HG03457 (cell line): ENCODE data around the gene PDZRN3.

Experiments
- ATAC-seq: cut with Tn5 transposase; IDR thresholded peaks from one replicate; pipeline ENCODE4 v1.9.1; 2021; ENCODE audit warnings: moderate number of reproducible peaks; ENCODE audit not compliant: unreplicated experiment

Gene PDZRN3

GRCh38 chr3:73498764-73499622, 125.7 kb downstream of the PDZRN3 start:
- ATAC-seq: no peak

DNA sequence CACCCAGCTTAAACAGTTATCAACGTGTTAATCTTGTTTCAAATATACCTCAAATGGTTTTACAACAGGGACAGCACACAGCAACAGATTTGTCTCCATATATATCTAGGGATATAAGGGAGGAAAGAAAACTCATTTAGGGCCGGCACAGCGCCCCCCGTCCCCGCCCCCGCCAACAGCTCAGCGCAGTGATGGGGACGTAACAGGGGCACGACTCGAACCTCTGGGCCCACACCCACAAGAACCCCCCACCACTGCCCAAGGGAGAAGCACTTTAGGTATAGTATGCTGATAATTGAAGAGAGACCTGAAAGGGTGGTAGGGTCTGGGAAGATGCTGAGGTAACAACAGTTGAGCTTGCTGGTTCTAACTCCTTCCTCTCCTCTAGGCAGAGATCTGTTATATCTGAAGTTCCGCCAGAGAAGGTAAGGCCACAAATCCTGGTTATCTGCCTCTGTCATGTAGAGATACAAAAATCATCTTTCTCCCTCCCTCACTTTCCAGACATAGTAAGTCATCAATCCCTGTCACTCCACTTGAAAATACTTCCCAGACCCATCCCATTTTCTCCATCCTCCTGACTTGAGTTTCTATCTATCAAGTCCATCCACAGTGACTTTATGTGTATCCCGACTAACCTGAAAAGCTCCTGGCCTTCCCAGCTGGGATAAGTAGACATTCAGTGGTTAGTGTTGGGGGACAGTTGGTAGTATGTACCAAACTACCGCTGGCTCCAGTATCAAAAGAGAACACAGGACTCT, 126.9 kb downstream of the PDZRN3 start:
- no peak for ATAC-seq

DNA sequence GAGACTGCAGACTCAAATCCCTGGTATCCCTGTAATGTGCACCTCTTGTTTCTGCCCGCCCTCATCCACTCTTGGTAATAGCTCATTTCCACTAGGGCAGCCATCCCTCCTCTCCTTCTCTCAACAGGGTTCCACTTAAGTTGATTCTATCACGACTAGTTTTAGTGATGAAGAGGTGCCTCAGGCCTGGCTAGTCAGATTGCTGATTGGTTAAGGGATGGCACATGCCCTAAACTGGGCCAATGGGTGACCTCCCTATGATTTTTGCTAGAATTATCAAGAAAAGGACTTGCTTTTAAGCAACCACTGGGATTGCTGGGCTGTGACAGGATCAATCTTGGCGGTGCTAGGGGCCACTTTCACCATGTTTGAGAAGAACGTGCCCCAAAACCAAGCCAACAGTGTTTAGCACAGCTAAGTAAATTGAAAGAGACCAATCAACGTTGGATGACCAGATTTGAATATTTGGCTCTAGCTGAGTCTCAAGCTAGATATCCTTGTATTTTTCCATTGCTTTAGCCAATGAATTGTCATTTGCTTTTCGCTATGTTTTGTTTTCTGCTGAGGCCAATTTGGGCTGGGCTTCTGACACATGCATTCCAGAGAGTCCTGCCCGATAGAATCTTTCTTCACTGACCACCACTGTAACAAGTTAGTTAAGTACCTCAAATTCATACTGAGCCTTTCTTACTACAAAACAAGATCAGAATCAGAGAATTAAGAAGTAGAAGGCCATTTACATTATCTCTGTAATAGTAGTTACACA, 131.0 kb downstream of the PDZRN3 start:
- no peak for ATAC-seq

GRCh38 chr3:73492186-73492585, 132.6 kb downstream of the PDZRN3 start:
- no peak for ATAC-seq

GRCh38 chr3:73491287-73491662, 133.5 kb downstream of the PDZRN3 start:
- ATAC-seq: no peak

- no peak for ATAC-seq
These were observed 134.1 kb downstream of the PDZRN3 start for GRCh38 chr3:73490453-73491286.

- ATAC-seq: no peak
These were observed 138.8 kb downstream of the PDZRN3 start for GRCh38 chr3:73485877-73486330.

- peak; percentile 88 for ATAC-seq
These were observed 140.0 kb downstream of the PDZRN3 start for GRCh38 chr3:73484656-73485248.

GRCh38 chr3:73481888-73482287, 142.9 kb downstream of the PDZRN3 start:
- no peak for ATAC-seq

- no peak for ATAC-seq
These were observed 144.5 kb downstream of the PDZRN3 start for GRCh38 chr3:73480187-73480672.

DNA sequence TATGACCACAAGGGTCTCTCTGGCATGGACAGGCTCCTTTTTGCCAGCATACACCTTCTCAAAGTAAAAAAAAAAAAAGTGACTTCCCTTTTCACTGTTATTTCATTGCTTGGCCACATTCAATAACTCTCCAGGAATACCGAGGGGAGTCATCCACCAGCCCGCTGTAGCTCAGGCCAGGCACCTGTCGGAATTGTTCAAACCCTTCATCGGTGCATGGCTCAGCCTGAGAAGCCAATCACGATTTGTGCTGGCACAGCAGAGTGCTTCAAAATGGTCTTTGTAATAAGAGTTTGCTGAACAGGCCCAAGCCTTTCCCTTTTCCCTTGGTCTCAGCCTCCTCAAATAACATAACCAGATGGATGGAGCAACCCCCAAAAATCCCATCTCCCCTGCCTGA, 145.4 kb downstream of the PDZRN3 start:
- no peak for ATAC-seq

DNA sequence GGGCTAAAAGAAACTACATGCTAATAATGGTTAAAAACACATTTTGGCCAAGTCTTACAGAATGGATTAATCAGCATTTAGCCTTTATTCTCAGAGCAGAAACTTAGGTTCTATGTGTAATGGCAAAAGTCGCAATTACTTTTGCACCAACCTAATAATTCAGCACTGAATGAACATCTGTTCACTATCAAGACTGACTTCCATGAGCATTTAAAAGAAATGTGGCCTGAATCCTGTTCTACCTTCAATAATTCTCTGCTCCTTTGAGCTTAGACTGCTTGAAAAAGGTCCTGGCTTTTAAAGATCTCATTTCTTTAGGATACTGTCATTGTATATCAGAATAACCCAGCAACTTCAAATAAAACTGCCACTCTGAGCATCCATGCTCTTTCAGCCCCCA, 145.9 kb downstream of the PDZRN3 start:
- ATAC-seq: no peak

DNA sequence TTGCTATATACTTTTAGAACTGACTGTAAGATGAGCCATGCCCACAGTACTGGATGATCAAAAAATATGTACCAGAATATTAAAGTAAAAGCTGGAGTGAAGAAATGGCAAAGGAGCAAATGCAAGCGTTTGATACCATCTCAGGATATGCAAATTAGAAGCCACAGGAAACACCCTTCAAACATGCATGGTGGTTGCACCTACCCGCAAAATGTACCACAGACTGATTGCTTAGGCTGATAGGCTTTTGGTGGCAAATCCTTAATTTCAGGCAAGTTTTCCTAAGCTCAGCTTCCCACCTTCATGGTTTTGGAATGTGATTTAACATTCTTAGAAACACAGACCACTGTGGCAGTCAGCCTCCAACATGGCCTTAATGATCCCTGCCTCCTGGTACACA, 149.0 kb downstream of the PDZRN3 start:
- no peak for ATAC-seq

DNA sequence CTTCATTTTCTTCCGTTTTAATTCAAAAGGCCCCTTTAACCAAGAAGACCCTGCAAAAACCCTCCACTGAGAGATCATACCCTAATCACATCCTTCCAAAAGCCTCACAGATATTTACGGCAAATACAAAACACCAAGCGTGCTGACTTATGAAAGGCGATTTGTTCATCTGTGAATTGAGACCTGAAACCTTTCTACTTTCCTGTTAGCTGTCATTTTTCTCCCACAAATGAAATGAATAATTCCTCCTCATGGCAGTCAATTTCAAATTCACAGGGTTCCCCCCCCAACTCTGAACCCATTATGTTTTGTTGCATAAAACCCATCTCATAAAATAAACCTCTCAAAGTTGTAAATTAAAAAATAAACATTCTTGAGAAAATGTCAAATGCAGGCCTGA, 149.6 kb downstream of the PDZRN3 start:
- ATAC-seq: no peak

- ATAC-seq: no peak
These were observed 150.1 kb downstream of the PDZRN3 start for GRCh38 chr3:73474619-73475018.

- no peak for ATAC-seq
These were observed 150.8 kb downstream of the PDZRN3 start for GRCh38 chr3:73473898-73474416.

- no peak for ATAC-seq
These were observed 151.4 kb downstream of the PDZRN3 start for GRCh38 chr3:73473181-73473897.

DNA sequence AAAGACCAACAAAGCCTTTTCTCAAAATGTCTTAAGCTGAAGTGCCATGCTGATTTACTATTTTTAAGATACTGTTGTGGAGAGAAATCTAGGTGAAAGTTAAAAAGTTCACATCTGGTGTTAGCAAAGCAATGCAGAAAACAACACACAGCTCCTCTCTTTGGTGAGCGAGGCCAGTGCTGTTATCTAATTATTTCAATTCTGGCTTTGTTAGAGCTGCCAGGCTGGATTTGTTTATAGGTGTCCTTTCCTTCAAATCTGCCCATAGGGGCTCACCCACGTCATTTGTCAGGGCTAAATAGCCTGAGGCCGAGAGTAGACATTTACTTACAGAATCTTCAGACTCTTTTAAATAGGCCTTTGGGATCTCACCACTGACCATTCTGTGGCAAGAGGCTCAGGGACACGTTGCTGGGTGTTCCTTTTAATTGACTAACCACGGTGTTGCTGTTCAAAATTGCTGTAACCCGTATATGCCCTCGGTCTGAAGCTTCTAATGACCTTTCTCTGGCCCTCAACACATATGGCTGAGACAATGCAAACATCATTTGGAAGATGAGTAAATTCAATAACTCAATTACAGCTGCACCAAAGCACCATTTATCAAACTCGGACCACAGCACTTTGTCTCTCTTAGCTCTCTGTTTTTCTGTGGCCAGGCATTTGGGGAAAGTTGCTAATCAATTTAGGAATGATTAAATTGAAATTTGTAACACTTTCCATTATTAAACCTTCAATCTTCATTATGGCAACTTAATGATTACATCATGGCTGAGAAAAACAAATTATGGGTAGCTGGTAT, 152.6 kb downstream of the PDZRN3 start:
- no peak for ATAC-seq
